GM18507 (cell line): Measurements from ENCODE around the gene NT5C3A.
"Not testable (repeated sequence)": the region's sequence is repeated elsewhere in the genome, so short reads cannot be mapped to it uniquely, and the experiment has no call there.

Experiments used
- DNase-seq: peaks from one replicate; pipeline ENCODE4 v3.0.0; 2011; ENCODE audit warnings: low read depth; ENCODE audit not compliant: insufficient read length; ENCODE audit errors: extremely low spot score
- FAIRE-seq: peaks from 2 replicates; lab custom pipeline; 2011; peaks lifted over from hg19 to GRCh38; lab: Jason Lieb, UNC

The NT5C3A gene

DNA sequence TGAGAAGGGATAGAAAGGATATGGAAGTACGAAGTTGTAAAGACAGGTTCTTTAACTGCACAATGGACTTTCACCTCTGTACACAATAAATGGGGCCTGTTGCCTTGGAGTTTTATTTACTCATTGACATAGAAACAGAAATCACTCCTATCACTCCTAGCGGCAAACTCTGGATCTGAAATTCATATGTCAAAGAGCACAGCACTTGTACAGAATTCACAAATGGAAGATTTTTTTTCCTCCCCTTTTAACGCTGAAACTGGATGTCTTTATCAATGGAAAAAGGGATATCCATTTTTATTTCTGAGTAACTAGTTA, 18.2 kb downstream of the NT5C3A start:
- FAIRE-seq = no peak
- no peak for DNase-seq

DNA sequence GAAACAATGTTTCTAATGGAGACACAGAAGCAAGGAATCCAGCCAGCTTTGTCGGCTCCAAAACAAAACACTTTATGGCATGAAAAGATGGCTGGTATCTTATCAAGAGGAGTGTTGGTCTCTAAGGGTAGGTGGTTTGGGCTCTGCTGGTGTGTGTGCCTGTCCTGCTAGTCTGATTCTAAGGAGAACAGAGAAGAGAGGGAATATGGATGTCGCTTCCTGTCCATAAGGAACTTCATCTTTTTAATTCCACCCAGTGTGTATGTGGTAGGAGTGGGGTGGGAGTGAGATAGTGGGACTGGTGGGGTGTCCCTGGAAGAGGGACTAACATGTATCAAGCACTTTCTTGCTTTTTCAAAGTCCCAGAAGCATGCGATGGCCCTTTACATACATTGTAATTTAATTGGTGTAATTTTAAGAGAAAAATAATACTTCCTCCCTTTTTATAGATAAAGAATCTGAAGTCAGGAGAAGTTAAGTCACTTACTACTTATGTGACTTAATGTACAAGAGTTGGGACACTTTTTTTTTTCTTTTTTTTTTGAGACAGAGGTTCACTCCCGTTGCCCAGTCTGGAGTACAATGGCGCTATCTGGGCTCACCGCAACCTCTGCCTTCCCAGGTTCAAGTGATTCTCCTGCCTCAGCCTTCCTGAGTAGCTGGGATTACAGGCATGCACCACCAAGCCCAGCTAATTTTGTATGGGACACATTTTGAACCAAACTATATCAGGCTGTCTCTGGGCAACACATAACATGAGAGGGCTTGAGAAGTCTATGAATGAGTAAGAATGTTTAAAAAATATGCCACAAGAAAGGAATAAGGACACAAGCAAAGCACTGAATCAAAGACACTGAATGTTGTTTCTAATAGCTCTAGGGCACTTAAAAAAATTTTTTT, 18.8 kb downstream of the NT5C3A start:
- DNase-seq = no peak
- FAIRE-seq = no peak

DNA sequence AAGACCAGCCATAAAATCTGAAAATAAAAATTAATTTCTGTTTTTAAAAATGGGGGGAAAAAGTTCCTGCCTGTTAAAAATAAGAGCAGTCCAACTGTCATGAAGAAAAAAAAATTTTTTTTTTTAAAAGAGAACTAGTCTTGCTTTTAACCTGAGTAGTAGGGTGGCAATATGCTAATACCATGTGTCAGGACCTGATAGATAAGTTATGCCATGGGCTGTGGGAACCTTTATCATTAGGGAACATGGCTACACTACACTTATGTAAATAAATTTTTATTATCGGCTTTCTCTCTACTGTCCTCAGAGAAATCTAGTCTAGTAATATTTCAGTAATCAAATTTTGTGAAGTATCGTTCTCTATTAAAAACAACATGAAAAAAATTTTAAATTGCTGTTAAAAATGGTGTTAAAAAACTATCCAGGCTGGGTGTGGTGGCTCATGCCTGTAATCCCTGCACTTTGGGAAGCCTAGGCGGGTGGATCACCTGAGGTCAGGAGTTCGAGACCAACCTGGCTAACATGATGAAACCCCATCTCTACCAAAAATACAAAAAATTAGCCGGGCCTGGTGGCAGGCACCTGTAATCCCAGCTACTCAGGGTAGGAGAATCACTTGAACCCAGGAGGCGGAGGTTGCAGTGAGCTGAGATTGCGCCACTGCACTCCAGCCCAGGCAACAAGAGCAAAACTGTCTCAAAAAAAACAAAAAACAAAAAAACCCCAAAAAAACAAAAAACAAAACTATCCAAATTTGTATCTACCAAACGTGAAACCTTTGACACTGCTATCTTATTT, 20.7 kb downstream of the NT5C3A start:
- no peak for DNase-seq
- FAIRE-seq = no peak

DNA sequence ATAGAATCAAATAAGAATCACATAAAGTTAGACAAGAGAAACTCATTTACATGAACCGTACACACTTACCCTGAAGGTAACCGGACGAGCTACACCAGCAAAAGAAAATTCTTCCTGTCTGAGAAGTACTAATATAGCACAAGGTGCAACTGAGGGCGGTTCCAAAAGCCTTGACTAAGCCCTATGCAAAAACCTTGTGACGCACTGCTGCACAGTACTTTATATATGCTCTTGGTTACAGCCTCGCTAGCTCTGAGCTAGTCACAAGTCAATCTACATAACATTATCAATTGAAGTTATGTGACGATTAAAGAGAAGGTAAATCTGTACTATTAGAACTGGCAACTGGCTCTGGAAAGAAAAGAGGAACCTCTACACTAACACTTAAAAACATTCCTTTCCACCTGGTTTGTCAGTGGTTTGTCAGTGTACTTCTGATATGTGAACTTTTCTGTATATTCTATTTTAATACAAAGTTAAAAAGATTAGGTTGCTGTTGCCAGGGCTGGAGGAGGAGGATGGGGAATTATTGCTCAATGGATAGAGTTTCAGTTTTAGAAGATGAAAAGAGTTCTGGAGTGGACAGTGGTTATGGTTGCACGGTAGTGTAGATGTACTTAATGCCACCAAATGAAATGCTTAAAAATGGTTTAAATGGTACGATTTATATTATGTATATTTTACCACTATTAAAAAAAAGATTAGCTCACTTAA, 21.6 kb downstream of the NT5C3A start:
- FAIRE-seq (peak; percentile 99), DNase-seq (no peak)

DNA sequence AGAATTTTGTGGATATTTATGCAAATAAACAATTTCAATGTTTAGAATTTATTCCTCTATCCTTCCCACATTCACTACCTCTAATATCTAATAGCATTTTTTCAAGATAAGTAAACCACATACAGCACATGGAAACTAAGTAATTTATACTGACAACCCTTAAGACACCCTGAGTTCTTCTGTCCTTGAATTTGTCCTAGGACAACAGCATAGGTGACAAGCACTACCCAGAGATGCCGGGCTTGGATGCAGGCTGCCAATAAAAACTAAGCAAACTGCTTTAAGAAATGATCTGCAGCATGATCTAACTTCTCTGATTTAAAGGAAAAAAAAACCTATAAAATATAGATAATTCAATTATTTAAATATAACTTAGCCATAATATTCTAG, 22.7 kb downstream of the NT5C3A start:
- DNase-seq = no peak
- FAIRE-seq = no peak

DNA sequence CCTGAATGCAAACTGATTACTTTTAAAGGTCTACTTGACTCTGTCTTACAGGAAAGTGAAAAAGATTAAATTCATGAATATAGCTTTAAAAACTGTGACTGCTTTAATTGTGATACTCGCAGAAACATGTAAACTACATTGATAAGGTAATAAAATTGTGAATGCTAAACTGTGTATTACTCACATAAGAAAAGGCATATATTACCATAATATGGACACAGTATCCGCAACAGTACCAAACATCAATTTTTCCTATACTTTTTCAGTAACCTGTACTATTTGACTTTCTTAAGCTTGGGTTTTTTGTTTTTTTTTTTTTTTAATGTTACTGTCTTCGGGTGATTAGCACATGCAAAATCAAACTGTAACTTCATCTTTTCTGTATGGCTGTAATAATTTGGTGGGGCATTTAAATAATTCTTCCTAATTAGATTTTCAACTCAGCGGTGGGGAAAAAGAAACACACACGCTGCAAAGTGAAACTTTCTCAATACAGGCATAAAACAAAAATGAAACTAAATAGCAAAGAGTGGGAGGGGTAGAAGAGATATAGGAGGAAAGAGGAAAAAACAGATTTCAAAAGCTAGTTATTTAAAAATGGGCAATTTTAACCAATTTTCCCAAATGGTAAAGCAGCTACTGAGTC, 23.2 kb downstream of the NT5C3A start:
- DNase-seq = no peak
- peak; percentile 85 for FAIRE-seq

DNA sequence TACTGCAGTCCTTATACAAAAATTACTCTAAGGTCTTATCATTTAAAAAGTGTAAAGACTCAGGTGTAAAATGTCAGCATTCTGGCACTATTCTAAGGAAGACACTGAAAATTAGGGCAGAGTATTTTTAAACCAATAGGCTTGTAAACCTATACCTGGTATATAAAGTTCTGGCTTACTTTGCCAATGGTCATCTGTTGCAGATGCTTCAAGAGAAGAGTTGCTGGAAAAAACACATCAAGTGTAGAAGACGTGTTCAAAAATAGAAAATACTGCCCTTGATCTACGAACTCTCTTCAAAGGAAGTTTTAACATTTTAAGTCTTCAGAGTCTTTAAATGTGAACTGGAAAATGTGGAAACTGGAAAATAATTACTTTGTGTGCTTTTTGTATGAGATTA, 23.9 kb downstream of the NT5C3A start:
- FAIRE-seq = no peak
- no peak for DNase-seq

DNA sequence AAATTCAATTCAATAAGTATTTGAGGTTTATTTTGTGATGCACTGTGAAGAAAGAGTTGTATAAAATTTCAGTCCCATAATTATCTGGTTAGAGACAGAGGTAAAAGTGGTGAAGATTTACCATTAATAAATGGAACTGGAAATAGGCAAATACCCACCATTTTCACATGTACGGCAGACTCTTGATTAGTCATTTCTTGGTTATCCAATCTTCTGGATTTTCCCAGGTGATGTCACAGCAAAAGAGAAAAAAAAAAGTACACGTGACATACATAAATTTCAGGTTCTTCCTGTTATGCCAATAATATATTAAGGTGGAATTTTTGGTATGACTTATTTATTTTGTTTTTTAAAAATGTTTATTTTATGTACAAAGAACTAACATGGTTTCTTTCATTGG, 26.8 kb downstream of the NT5C3A start:
- no peak for DNase-seq
- FAIRE-seq = no peak

DNA sequence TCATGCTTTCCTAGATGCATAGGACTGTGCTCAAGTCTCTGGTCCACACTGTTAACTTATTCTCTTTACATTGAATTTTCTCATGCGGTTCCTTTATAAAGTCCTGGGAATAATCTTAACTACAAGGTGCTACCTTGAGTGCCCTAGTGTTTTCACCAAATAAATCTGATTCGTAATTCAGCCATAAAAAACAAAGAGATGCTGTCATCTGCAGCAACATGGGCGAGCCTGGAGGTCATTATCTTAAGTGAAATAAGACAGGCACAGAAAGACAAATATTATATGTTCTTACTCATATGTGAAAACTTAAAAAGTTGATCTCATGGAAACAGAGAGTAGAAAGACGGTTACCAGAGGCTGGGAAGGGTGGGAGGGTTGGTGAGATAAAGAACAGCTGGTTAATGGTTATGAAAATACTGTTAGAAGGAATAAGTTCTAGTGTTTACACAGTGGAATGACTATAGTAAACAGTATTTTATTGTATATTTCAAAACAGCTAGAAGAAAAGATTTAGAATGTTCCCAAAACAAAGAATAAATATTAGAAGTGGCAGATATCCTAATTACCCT, 38.3 kb downstream of the NT5C3A start:
- FAIRE-seq (no peak), DNase-seq (no peak)

DNA sequence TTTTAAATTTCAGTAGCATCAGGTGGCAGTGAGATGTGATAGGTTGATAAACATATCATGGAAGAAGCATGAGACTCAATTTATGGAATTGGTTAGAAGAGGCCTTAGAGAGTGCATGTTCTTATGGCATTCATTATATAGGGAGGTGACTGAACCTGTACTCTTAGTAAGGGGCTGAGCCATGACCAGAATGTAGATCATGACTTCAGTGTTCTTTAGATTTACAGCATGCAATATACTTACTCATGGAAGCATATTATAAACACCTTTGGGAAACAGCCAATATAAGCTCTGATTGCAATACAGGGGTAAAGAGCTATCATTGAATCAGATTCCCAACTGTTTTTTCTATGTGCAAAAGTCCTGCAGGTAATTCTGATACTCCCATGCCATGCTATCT, 50.2 kb downstream of the NT5C3A start:
- DNase-seq = no peak
- FAIRE-seq = no peak

DNA sequence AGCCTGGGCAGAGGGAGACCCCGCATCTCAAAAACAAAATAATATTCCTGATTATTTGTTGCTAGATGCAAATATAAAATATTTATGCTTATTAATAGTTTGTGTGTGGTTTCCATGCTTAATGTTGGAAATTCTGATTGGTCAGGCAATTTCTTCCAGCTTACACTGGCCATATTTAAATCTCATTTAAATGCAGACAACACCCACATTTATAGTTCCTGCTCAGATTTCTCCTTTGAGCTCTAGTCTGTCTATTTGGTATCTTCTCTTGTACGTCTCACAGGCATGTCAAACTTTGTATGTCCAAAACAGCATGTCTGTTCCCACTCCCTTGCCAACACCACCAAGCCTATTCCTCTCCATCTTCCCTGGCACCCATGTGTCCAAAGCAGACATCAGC, 52.8 kb downstream of the NT5C3A start:
- no peak for DNase-seq
- no peak for FAIRE-seq

DNA sequence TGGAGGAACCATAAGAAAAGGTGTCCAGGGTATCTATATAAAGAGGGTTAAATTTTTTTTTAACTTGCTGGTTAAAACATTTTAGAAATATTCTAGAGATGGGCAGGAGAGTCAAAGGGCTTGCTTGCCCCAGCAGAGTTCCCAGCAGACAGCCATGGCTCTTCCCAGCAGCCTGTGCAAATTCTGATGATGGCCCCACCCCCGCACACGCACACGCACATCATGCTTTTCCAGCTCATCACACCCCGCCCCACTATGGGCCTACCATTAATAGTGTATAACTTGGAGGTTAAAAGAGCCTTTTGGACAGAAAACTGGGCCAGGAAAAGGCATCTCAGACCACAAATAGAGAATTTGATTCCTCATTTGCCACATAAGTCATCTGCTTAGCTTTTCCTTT, 56.9 kb downstream of the NT5C3A start:
- DNase-seq, FAIRE-seq: not testable (repeated sequence)

DNA sequence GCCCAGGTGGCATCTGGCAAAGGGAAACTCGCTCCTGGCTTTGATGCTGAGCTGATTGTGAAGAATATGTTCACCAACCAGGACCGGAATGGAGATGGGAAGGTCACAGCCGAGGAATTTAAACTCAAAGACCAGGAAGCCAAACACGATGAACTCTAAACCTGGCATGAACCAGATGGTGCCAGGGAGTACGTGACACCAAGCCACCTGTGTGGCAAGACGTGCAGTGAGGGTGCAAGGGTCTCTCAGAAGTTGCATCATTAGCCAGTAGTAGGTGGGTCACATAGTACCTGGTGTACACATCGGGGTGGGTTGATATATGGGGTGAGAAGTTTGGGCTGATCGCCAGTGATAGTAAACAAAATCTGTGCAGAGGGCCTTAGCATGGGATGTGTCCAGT, 57.4 kb downstream of the NT5C3A start:
- not testable (repeated sequence) for FAIRE-seq, DNase-seq

DNA sequence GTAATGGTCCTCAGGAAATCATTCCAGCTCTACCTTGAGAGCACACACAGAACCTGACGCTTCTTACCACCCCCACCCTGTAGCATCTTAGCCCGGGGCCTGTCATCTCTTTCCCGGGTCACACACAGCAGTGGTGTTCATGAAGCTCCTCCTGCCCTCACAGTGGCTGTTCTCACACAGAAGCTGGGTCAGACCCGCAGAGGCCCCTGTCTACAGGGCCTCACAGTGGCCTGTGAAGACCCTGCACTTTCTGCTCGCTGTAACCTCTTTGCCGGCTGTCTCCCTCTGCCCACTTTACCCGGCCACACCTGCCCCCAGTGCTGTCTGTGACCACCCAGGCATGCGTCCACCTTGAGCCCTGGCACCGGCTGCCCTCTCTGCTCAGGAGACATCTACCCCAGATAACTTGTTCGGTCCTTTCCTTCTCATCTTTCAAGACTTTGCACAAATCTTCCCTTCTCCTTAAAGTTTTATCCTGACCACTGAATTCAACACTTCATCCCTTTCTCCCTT, 58.4 kb downstream of the NT5C3A start:
- DNase-seq, FAIRE-seq: not testable (repeated sequence)

DNA sequence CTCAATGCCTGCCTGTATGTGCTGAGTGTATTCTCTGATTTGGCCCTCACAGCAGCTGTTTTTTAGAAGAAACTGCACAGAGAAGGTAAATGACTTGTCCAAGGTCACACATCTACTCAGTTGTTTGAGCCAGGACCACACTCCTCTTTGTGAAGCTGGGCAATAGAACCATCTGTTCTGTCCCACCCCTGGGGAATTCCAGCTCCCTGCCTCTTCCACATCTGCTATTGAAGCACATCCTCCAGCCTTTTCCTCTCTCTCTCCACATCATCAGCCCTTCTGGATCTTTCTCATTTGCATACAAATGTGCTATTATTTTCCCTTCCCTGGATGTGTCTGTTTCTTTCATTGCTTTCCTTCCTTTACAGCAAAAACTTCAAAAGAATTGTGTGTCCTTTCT, 59.5 kb downstream of the NT5C3A start:
- not testable (repeated sequence) for FAIRE-seq, DNase-seq

DNA sequence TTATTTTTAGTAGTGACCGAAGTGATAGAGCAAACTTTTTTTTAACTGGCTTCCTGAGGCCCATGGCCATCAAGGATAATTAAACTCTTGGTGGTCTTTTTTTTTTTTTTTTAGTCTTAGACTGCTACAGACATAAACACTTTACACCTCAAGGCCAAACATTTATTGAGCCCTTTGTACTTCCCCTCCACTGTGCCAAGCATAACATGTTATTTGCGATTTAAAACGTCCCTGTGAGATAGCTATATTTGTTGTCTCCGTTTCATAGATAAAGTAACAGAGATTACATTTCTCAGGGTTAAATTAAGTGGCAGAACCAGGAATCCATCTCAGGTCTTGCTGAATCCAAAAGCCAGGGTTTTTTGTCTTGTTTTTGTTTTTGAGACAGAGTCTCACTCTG, 63.2 kb downstream of the NT5C3A start:
- FAIRE-seq, DNase-seq: not testable (repeated sequence)

DNA sequence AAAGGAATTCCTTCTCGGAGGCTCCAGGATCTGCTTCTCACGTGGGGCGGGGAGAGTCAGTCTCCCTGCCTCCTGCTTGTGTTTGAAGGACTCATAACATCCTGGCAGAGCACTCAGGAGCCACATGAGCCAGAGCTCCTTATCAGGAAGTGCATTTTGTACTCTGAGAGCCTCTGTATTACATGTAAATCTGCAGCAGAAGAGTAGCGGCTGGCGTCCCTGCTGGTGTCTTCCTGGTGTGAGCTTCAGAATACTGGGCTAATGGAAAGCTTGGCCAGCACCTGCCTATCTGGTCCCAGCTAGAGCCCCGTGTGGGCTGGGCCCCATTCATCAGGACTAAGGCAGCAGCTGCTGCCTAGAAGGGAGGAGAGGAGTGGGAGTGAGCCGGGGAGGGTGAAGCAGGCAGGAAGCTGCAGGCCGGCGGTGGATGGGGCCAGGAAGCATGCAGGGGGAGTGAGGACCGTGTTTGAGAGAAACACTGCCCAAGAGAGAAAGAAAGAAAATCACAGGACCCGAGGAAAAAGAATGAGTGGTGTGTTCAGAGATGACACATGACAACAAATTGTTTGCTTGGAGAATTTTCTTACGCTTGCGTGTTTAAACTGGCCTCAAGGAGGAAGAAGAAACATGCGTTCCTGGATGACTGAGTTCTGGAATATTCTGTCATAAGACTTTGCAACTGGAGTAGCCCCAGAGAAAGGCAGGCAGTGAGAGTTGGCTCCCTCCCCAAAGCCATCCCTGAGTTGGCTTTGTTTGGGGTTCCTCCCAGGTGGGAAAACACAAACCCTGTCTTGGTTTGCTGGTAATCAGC, 64.0 kb downstream of the NT5C3A start:
- not testable (repeated sequence) for FAIRE-seq, DNase-seq

DNA sequence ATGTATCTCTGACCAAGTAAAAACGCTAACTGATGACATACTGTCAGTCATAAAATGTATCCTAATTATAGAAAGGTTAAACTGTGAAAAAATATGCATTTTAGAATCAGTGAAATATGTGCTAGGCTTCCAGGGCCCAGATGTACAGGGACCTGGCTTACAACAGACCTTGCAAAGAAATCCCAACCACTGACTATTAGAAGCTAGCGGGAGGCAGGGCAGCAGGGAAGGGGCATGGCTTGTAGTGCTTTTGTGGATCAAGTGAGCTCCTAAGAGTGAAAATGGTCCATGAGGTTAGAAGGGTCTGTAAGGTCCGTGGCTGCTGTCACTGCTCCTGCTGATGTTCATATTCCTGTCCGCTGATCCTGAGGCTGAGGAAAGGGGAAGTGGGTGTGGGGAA, 64.6 kb downstream of the NT5C3A start:
- FAIRE-seq, DNase-seq: not testable (repeated sequence)
